DMS153 (cell line): ENCODE results near the gene TM2D1.
"Not testable (repeated sequence)": the region's sequence is repeated elsewhere in the genome, so short reads cannot be mapped to it uniquely, and the experiment has no call there.

ENCODE experiments used
- DNase-seq: peaks from one replicate; lab custom pipeline; 2025; lab: John Stamatoyannopoulos, UW

The TM2D1 gene

GRCh38 chr1:61718996-61719663 lies 5.8 kb downstream of the TM2D1 start:
- DNase-seq, result not testable (repeated sequence)

GRCh38 chr1:61711969-61712368 lies 13.0 kb downstream of the TM2D1 start:
- no peak for DNase-seq

GRCh38 chr1:61711257-61711656 lies 13.7 kb downstream of the TM2D1 start:
- DNase-seq, result not testable (repeated sequence)

- no peak for DNase-seq
Observed at GRCh38 chr1:61709908-61710289, 15.0 kb downstream of the TM2D1 start.

GRCh38 chr1:61708953-61709907 lies 15.7 kb downstream of the TM2D1 start:
- no peak for DNase-seq

GRCh38 chr1:61699911-61700851 lies 24.8 kb downstream of the TM2D1 start:
- DNase-seq, result no peak

- DNase-seq, result no peak
Observed at GRCh38 chr1:61692155-61692800, 32.7 kb downstream of the TM2D1 start.

GRCh38 chr1:61687901-61688300 lies 37.0 kb downstream of the TM2D1 start:
- DNase-seq, result no peak

GRCh38 chr1:61682891-61683290 lies 42.0 kb downstream of the TM2D1 start:
- DNase-seq, result no peak

GRCh38 chr1:61680500-61680899 lies 44.4 kb downstream of the TM2D1 start:
- DNase-seq, result no peak

- not testable (repeated sequence) for DNase-seq
Observed at GRCh38 chr1:61676881-61677280, 48.1 kb downstream of the TM2D1 start.

GRCh38 chr1:61674221-61674620 lies 50.7 kb downstream of the TM2D1 start:
- DNase-seq, result no peak

- no peak for DNase-seq
Observed at GRCh38 chr1:61672376-61672775, 52.6 kb downstream of the TM2D1 start.

- DNase-seq, result no peak
Observed at GRCh38 chr1:61670445-61670844, 54.5 kb downstream of the TM2D1 start.

- no peak for DNase-seq
Observed at GRCh38 chr1:61670016-61670415, 54.9 kb downstream of the TM2D1 start.

- no peak for DNase-seq
Observed at GRCh38 chr1:61659061-61659460, 65.9 kb downstream of the TM2D1 start.

- DNase-seq, result no peak
Observed at GRCh38 chr1:61655453-61655852, 69.5 kb downstream of the TM2D1 start.

GRCh38 chr1:61654067-61654466 lies 70.9 kb downstream of the TM2D1 start:
- DNase-seq, result no peak

GRCh38 chr1:61648983-61649742 lies 75.8 kb downstream of the TM2D1 start:
- no peak for DNase-seq

GRCh38 chr1:61647142-61647541 lies 77.8 kb downstream of the TM2D1 start:
- DNase-seq, result no peak

GRCh38 chr1:61645476-61645875 lies 79.5 kb downstream of the TM2D1 start:
- DNase-seq, result no peak
